Mammary epithelial cell (primary cell): Measurements from ENCODE around the gene AGPAT3.

ENCODE experiments used
- CTCF ChIP-seq, 2 donors: IDR thresholded peaks in 1 of 2; conservative IDR thresholded peaks in 1 of 2; 2 replicates each; pipeline ENCODE4 v1.5.1; 2011 to 2012; ENCODE audit warnings: inconsistent platforms in 2 of 2, low read length in 2 of 2, mild to moderate bottlenecking in 2 of 2, control low read depth in 1 of 2, low read depth in 1 of 2; ENCODE audit not compliant: insufficient read depth in 1 of 2; ENCODE audit errors: extremely low read depth in 1 of 2
- EZH2 ChIP-seq: IDR thresholded peaks from 2 replicates; pipeline ENCODE4 v1.6.1; 2012; ENCODE audit warnings: low read length, inconsistent platforms, borderline replicate concordance

DNA sequence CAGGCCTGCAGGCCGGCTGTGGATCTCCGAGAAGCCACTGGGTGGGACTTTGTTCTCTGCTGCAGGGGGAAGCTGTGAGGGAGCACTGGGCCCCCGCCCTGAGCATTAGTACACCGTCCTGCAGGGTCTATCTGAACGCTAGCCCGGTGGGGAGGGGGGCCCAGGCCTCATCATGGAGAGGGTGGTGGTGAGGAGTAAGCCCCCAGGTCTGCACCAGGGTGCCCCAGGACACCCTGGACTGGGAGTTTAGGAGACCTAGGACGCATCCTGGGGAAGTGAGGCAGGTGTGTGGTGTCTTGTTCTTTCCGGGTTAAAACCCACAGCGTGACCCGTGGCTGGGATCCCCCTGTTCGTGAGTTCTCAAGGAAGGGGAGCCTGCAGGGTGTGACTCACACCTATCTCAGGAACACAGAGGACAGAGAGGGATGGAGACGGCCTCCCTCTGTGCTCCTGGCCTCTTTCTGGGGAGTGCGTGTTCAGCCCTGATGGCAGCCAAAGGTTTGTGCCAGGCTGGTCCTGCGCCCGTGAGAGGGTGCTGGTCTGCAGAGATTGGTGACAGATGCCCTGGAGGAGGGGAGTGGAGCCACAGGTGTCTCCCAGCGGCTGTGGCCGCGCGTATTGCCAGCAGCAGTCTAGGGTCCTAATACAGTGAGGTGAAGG lies 44.8 kb downstream of the AGPAT3 start:
- TF ChIP-seq CTCF (conservative IDR thresholded peaks at IDR 0.05 in 1 of 2, IDR thresholded peaks at IDR 0.05 in 1 of 2; ENCODE audit: extremely low read depth in 1 of 2, insufficient read depth in 1 of 2, low read depth in 1 of 2, low read length in 2 of 2) (no peak), EZH2 (no peak)
